KG1 (cell line): ENCODE data around the gene VKORC1.
"Not testable (repeated sequence)": the region's sequence is repeated elsewhere in the genome, so short reads cannot be mapped to it uniquely, and the experiment has no call there.

ENCODE experiments used
- DNase-seq: peaks from one replicate; lab custom pipeline; 2025; lab: John Stamatoyannopoulos, UW

Gene VKORC1

DNA sequence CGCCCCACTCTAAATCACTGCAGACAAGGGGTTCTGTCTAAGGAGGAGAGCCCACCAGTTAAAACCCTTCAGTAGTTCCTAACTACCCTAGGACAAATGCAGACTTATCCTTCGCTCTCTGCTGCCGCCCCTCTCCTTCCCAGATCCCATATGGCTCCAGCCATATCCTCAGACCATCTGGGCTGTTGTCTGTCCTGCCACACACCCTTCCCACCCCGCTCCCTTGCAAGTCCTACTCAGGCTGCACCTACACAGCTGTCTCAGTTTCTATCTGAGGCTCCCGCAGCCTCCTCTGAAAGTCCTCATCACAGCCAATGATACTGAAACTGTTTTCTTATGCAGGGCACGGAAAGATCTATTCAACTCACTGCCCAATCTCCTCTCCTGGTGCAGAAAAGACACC is 12.9 kb upstream of the VKORC1 start:
- no peak for DNase-seq

DNA sequence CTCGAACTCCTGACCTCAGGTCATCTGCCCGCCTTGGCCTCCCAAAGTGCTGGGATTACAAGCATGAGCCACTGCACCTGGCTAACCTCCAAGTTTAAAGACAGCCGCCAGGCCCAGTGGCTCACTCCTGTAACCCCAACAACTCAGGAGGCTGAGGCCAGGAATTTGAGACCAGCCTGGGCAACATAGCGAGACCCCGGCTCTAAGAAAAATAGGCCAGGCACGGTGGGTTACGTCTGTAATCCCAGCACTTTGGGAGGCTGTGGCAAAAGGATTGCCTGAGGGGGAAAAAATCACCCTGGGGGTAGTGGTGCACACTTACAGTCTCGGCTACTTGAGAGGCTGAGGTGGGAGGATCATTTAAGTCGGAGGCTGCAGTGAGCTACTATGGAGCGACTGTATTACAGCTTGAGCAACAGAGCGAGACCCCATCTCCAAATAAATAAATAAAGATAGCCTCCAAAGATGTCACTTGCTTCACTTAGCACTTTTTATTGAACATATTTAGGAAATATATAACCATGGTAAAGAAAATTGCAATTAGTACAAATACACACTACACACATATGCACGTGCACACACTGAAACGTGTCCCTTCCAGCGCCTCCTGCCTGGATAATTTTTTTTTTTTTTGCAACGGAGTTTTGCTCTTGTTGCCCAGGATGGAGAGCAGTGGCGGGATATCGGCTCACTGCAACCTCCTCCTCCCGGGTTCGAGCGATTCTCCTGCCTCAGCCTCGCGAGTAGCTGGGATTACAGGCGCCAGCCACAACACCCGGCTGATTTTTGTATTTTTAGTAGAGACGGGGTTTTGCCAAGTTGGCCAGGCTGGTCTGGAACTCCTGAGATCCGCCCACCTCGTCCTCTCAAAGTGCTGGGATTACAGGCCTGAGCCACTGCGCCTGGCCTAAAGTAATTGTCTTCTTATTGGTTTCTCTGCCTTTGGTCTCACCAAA is 12.2 kb upstream of the VKORC1 start:
- no peak for DNase-seq

DNA sequence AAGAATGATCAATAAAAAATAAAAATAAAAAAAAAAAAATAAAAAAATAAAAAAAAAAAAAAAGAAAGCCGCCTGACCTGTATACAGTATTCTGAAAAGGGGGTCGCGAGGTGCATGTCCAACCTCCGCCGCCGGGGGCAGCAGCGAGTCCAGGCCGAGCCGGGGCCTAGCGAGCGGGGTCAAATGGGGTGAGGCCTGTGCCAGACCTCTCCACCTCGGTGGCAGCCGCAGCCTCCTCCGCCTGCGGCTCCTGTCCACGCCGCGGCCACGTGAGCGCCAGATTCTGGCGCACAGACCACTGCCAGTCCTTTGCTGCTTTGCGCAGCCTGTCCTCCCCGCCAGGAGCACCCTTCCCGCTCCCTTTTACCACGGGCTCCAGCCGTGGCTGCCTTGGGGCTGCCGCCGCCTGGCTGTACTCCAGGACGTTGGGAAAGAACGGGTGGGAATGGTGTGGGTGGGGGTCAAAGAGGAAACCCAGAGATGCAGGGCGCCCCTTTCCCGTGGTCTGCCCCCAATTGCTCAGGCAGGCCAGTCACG is 11.1 kb upstream of the VKORC1 start:
- no peak for DNase-seq

DNA sequence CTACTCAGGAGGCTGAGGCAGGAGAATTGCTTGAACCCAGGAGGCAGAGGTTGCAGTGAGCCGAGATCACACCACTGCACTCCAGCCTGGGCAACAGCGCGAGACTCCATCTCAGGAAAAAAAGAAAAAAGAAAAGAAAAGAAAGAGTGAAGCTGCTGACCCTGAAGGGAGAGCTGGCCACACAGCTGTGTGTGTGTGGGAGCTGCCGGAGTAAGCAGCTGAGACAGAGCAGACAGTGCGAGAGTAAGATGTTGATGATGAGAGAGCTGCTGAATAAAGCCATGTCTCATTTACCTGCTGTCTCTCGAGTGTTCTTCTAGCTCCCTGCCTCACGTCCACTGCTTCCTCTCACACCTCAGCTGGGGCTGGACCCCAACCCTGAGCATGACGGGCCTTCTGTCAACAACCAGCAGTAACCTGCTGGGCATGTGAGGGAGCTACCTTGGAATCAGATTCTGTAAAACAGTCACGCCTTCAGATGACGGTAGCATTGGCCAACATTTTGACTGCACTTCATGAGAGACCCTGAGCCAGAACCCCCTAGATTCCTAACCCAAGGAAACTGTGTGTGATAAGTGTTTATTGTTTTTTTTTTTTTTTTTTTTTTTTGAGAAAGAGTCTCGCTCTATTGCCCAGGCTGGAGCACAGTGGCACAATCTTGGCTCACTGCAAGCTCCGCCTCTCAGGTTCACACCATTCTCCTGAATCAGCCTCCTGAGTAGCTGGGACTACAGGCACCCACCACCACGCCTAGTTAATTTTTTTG is 6.5 kb upstream of the VKORC1 start:
- DNase-seq, result not testable (repeated sequence)

DNA sequence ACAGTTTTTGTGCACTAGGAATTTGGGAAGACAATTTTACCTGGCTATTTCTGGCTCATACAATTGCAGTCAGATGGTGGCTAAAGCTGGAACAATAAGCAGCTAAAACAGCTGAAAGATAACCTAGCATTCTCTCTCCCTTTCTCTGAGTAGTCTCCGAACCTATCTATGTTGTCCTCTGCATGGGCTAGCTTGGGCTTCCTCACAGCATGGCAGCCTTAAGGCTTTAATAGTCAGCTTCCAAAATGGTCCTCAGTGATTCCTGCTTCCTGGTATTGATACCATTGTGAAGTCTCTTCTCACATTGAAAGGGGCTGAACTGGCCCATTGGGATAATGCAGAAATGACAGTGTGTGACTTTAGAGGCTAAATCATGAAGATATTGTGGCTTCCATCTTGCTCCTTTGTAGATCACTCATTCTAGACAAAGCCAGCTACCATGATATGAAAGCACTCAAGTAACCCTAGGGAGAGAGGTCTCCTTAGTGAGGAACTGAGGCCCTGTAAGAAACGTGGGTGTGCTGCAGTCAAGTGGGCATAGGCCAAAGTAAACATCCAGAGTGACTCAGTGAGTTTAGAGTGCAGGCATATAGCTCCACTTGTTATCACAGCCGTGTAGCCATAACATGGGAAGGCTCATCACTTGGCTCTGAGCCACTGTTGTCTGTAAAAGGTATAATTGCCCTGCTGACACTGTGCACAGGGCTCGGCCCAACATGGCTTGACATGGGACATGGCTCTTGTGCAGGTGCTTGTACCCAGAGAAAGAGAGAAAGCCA is 5.5 kb upstream of the VKORC1 start:
- DNase-seq, result no peak

DNA sequence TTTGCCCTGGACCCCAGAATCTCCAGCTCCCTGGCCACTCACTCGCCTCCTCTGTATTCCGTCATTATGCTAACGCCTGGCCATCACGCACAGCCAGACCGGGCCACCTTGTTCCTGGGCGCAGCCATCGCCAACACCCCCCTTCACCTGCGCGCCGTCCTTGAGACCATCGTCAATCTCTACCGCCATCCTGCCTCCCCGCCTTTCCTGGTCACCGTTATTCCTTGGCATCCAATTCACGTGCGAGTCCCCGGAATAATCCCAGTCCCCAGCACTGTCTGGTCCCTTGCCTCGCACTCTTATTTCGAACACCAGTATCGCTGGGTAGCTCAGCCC is 541 bp downstream of the VKORC1 start:
- no peak for DNase-seq

DNA sequence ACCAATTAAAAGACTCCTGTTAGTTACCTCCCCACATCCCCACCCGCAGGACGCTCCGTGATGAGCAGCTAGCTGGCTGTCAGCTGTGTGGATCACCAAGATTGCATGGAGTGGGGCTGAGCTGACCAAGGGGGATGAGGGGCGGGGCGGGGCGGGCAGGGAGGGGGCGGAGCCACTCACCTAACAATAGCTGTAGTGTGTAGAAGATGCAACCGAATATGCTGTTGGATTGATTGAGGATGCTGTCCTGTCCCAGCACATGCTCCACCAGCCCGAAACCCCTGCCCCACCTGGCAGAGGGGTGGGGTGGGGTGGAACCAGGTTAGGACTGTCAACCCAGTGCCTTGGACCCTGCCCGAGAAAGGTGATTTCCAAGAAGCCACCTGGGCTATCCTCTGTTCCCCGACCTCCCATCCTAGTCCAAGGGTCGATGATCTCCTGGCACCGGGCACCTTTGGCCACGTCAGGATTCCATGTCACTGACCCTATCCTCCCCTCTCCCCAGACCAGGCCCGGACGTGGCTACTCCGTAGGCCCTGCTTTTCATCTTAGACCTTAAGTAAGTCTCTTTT is 1.4 kb downstream of the VKORC1 start:
- DNase-seq, result no peak

DNA sequence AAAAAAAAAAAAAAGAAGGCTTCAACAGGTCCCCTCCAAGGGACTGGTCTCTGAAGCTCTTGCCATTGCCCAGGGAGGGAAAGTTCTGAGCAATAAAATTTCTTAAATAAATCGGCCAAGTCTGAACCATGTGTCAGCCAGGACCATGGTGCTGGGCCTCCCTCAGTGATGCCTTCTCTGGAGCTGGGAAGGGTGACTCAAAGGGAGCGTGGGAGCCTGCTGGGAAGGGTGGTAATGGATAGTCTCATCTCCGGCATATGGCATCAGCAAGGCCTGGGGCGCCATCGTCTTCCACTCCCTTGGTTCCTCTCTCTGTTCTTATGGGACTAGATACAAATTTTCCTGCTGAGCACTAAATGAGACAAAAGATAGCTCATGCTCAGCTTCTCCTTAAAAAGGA is 2.3 kb downstream of the VKORC1 start:
- no peak for DNase-seq

DNA sequence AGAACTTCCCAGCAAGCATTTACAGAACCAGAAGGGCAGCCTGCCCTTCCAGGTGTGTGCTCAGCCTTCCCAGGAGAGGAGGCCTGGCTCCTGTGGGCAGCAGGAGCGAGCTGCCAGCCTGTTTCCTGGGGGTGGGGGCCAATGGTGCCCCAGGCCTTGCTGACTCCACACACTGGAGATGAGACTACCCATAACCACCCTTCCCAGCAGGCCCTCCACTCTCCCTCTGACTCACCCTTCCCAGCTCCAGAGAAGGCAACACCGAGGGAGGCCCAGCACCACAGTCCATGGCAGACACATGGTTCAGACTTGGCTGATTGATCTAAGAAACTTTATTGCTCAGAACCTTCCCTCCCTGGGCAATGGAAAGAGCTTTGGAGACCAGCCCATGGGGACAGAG is 4.1 kb downstream of the VKORC1 start:
- no peak for DNase-seq

DNA sequence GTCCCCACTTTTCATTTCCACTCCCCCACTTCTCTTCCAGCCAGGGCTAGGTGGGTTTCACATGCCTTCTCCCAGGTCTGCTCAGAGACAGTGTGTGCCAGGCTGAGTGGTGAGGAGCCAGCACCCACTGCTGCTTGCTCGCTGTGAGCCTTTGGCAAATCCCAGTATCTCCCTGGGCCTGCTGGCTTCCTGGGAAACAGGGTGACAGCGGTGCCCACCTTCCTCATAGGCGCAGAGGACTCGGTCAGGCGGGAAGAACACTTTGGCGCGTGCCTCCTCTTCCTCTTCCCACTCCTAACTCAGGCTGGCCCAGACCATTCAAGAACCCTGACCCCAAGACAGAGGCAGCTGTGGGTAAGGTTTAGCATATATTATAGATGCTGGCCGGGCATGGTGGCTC is 5.4 kb downstream of the VKORC1 start:
- no peak for DNase-seq

DNA sequence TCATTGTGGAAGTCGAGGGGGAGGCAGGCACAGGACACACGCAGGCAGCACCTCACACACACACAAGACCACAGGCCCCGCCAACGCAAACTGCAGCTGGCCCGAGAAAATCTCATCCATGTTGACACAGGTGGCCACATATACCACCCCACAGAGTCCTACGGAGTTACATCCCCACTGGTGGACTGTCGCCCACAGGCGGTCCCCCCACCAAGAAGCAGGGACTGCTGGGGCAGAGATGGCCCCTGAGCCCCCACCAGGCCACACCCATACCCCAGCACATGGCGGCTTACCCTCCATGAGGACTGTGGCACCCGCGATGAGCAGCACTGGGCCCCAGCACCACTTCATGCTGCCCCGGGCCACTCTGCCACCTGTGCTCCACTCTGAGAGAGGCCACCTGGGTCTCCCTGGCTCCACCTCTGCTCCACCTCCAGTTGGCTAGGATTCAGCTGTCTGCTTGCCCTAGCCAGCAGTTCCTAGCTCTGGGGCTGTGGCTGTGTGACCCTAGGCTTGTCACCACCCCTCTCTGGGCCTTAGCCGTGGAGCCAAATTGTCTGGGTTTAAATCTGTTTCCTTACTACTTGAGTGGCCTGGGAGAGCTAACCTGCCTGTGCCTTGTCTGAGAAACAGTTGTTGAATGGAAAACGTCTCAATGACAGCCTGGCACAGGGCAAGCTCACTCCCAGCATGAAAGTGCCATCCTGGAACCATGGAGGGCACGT is 6.0 kb downstream of the VKORC1 start, which contains the start of gene PRSS53:
Gene PRSS53, minus strand, starts transcription at position 485 of the 725 bp plus-strand sequence. Its CDS starts 134 bp downstream, at position 351.
- DNase-seq, result no peak

DNA sequence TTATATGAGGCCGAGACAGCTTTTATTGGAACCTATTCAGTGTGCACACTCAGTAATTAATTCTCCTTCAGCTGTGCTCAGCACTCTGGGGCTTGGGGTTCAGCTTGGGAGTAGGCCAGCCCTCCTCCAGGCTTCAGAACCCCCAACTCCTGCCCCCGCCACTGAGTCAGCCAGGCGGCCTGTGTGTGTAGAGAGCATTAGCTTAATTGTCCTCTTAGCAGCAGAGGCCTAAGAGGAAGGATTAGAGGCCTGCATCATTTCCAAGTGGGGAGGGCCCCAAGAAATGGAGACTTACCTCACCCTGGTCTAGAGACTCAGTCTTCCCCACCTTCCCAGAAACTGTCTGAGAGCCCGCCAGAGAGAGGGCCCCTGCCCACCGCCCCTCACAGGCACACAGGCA is 6.6 kb downstream of the VKORC1 start:
- DNase-seq, result no peak

DNA sequence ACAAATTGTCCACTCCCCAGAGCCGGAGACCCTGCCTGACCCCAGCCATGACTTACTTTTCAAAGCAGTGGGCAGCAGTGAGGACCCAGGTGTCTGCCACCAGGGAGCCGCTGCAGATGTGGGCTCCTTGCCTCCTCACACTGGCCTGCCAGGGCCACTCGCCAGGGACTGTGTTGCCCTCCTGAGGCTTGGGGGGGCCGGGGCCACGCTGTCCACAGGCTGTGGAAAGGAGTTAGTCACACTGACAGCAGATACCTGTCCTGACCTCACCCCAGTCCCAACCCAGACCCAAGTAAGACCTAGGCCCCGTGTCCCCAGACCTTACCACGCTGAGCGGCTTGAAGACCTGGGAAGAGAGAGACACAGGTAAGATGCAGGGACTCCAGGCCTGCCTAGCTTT is 7.1 kb downstream of the VKORC1 start:
- no peak for DNase-seq

DNA sequence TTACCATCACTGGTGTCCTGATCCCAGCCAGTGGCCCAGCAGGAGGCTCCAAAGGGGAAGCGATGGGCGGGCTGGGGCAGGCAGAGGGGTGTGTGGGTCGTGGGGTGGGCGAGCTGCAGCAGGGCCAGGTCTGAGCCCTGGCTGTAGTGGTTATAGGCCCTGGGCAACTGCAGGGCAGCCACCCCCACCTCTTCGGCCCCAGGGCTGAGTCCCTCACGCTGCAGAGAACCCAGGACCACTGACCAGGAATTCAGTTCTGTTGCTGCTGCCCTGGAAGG is 8.0 kb downstream of the VKORC1 start:
- DNase-seq, result no peak

DNA sequence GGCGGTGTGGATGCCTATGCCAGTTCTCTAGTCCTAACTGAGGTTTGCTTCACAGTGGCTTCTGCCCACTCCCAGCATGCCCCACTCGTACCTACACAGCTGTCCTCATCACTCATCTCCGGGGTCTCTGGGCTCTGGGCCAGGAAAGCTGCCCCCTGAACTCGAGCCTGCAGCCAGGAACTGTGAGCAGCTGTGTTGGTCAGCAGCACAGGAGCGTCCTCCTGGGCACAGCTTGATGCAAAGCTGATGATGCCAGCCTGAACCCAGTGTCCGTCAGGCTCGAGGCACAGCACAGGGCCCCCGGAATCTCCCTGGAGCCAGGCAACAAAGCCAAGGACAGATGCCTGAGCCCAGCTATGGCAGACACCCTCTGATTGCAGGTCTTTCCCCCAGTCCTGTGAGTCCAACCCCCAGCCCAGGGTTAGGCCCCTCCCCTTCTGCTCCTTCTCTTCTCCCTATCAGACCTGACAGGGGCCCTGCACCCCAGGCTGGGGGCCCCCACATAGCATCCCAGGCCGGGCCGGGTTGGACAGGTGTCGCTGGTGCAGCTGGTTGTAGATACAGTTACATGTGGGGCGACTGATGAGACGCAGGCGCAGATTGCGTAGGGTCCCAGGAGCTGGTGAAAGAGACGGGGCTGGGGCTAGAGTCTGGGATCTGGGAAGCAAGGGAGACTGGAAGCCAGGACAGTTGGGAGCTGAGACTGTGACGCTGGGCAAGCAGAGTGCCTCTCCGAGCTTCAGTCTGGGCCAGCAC is 8.5 kb downstream of the VKORC1 start:
- DNase-seq, result no peak

DNA sequence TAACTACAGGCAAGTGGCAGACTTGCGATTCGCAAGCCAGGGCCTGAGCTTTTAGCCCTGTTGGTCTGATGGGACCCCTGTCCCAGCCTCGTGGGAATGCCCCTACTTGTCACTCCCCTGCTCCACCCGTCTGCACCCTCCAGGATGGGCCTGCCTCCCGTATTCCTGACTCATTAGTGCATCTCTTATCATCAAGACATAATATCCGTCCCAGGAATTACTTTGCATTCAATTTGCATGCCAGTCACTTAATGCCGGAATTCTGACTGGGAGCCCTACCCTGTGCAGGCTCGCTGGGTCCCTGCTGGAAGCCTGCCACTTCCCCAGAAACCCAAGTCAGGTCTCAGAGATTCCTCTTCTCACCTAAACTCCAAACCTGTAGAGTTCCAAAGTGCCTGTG is 9.2 kb downstream of the VKORC1 start:
- no peak for DNase-seq

DNA sequence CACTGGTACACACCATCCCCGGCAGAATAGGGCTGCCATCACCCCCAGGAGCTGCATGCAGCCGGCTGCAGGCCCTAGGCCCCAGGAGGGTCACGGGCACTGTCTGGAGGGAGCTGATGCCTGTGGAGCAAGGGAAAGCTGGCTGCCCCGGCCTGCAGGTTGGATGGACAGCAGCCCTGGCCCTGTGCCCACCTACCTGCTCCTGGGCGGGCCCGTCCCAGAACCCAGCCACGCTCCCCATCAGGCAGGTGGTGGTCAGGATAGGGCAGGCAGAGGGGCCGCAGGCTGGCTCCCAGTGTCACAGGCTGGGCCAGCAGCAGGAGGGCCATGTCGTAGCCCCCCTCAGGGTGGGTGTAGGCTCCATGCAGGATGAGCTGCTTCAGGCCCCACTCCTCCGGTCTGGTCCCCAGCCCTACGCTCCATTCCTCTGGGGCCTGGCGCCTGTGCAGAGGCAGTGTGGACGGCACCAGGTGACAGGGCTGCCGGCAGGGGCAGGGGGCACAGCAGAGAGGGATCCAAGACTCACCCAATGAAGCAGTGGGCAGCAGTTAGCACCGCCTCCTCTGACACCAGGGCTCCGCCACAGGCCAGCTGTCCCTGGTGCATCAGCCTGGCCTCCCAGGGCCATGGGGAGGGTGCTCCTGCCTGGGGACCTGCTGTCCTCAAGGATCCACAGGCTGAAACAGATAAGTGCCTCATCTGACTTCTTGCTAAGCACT is 9.9 kb downstream of the VKORC1 start:
- no peak for DNase-seq

DNA sequence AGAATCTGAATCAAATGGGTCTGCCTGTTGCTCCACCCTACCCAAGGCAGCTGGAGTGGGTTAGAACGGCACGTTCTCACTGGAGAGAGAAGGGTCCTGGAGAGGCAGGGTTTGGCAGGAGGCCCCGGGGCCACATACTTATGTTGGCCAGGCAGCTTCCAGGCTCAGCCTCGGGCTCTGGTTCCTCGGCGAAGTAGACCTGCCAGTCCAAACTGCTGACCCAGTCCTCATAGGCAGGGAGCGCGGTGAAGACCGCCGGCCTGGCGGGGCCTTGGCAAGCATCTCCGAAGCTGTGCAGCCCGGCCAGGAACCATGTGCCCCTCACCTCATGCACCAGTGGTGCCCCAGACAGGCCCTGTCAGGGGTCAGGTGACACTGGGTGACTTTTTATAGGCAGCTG is 10.6 kb downstream of the VKORC1 start:
- no peak for DNase-seq

DNA sequence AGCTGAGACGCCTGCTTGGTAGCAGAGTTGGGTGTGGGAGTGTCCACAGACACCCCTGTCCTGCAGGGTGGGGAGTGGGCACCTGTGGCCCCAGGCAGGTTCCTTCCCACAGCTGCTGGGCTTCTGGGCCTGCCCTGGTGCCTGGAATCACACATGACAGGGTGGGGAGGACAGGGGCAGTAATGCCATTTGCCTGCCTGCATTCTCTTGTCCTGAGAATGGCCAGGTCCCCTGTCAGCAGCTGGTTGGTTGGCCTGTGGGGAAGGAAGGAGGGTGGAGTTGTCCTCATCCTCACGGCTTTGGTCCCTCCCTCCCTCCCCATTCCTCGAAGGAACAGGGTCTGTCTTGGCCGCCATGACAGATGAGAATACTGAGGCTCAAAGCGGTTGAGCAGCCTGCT is 11.0 kb downstream of the VKORC1 start:
- no peak for DNase-seq

DNA sequence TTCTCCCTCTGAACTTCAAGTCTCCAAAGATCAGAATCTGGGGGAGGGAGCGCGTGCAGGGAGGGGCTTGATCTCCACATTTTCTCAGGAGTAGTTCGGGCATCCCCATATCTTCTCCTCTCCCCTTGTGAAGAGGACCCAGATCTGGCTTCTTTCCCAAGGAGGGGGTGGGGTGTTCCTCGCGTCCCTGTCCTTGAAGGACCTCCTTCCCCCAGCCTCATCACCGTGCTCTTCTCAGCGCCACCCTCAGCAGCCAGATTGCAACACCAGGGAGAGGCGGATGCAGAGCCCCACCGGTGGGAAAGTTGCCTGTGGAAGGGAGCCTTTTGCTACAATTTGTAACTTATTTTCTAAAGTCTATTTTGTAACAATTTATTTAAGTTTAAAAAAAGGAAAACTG is 11.5 kb downstream of the VKORC1 start:
- no peak for DNase-seq
